ENCODE measurements around the gene APBB3. TPM values are rescaled to one million over a fixed set of nuclear protein-coding genes. Genes with fewer than 3 reads are reported as not detected.

APBB3 gene
- total and polyA plus RNA-seq, 9 of the 15 experiments (the other 6 are each of a cell fraction or from before 2014, with no cell fraction given), result 0.17 to 24.3 (median 9.5) TPM

- CTCF ChIA-PET (ENCODE audit: low intra/inter-chr PET ratio), result no interaction called here
- peaks cover 7 to 8% of the 10 kb centered on the region in 2 experiments; a peak in 3 of 5 replicates for H3K4me1 ChIP-seq (replicated peaks in 1 of 2; ENCODE audit: control insufficient read depth in 2 of 2, insufficient read depth in 2 of 2, low read length in 2 of 2)
- H3K9ac ChIP-seq (ENCODE audit: insufficient read depth in 1 of 2, low read depth in 2 of 2, low read length in 2 of 2), result no peak overlapping the region
- TF ChIP-seq SMARCE1 (IDR thresholded peaks at IDR 0.05) (peak; percentile 87), NONO (IDR thresholded peaks at IDR 0.05; ENCODE audit: low read depth in 2 of 2, low read length in 1 of 2) (0 out of 4 replicates have a peak, but pooled peaks of 1 of the 2 experiments have one; percentile 42), ARHGAP35 (IDR thresholded peaks at IDR 0.05; ENCODE audit: partially characterized antibody) (no peak), XRCC3 (IDR thresholded peaks at IDR 0.05) (peak; percentile 40; the same call in 1 of the 2 replicates), KLF13 (tag; IDR thresholded peaks at IDR 0.05; ENCODE audit: borderline replicate concordance, low read depth) (no peak), CXXC5 (CRISPR knock-in tag; IDR thresholded peaks at IDR 0.05) (peak; percentile 56; the same call in 1 of the 2 replicates), FOXM1 (IDR thresholded peaks at IDR 0.05; ENCODE audit: low read depth) (peak; percentile 94), FOXM1 (CRISPR knock-in tag; IDR thresholded peaks at IDR 0.05; ENCODE audit: low read depth) (no peak), EHMT2 (IDR thresholded peaks at IDR 0.05) (peak; percentile 42; the same call in 1 of the 2 replicates), ZNF12 (CRISPR knock-in tag; IDR thresholded peaks at IDR 0.05) (0 out of 2 replicates have a peak, but pooled peaks have one; percentile 23), ZNF23 (CRISPR knock-in tag; IDR thresholded peaks at IDR 0.05) (no peak), RFX1 (IDR thresholded peaks at IDR 0.05) (peak; percentile 69), SOX6 (IDR thresholded peaks at IDR 0.05) (peak; percentile 100)
- TF ChIP-seq, protein P1, sequence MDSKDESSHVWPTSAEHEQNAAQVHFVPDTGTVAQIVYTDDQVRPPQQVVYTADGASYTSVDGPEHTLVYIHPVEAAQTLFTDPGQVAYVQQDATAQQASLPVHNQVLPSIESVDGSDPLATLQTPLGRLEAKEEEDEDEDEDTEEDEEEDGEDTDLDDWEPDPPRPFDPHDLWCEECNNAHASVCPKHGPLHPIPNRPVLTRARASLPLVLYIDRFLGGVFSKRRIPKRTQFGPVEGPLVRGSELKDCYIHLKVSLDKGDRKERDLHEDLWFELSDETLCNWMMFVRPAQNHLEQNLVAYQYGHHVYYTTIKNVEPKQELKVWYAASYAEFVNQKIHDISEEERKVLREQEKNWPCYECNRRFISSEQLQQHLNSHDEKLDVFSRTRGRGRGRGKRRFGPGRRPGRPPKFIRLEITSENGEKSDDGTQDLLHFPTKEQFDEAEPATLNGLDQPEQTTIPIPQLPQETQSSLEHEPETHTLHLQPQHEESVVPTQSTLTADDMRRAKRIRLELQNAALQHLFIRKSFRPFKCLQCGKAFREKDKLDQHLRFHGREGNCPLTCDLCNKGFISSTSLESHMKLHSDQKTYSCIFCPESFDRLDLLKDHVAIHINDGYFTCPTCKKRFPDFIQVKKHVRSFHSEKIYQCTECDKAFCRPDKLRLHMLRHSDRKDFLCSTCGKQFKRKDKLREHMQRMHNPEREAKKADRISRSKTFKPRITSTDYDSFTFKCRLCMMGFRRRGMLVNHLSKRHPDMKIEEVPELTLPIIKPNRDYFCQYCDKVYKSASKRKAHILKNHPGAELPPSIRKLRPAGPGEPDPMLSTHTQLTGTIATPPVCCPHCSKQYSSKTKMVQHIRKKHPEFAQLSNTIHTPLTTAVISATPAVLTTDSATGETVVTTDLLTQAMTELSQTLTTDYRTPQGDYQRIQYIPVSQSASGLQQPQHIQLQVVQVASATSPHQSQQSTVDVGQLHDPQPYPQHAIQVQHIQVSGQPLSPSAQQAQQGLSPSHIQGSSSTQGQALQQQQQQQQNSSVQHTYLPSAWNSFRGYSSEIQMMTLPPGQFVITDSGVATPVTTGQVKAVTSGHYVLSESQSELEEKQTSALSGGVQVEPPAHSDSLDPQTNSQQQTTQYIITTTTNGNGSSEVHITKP (IDR thresholded peaks at IDR 0.05; ENCODE audit: partially characterized antibody), result peak; percentile 26
- TF ChIP-seq, protein P2, sequence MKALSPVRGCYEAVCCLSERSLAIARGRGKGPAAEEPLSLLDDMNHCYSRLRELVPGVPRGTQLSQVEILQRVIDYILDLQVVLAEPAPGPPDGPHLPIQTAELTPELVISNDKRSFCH (CRISPR knock-in tag; IDR thresholded peaks at IDR 0.05), result no peak
- TF ChIP-seq, protein P2 (tag; IDR thresholded peaks at IDR 0.05), result peak; percentile 73
- TF ChIP-seq, protein P3, sequence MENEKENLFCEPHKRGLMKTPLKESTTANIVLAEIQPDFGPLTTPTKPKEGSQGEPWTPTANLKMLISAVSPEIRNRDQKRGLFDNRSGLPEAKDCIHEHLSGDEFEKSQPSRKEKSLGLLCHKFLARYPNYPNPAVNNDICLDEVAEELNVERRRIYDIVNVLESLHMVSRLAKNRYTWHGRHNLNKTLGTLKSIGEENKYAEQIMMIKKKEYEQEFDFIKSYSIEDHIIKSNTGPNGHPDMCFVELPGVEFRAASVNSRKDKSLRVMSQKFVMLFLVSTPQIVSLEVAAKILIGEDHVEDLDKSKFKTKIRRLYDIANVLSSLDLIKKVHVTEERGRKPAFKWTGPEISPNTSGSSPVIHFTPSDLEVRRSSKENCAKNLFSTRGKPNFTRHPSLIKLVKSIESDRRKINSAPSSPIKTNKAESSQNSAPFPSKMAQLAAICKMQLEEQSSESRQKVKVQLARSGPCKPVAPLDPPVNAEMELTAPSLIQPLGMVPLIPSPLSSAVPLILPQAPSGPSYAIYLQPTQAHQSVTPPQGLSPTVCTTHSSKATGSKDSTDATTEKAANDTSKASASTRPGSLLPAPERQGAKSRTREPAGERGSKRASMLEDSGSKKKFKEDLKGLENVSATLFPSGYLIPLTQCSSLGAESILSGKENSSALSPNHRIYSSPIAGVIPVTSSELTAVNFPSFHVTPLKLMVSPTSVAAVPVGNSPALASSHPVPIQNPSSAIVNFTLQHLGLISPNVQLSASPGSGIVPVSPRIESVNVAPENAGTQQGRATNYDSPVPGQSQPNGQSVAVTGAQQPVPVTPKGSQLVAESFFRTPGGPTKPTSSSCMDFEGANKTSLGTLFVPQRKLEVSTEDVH (IDR thresholded peaks at IDR 0.05; ENCODE audit: low read depth, partially characterized antibody), result peak; percentile 64
These were observed 46.7 kb upstream of the APBB3 start for GRCh38 chr5:140611020-140611521.

More at GRCh38 chr5:140611020-140611521, 46.7 kb upstream of the APBB3 start:
- POLR2A ChIA-PET, result interaction anchor here (0.8 to 1.1 kb wide), 2 partner anchors 11 to 24 kb away, joined by 3 to 4 read pairs; no protein-coding TSS in a partner anchor
- intact Hi-C loops (cut with micrococcal nuclease), result loop anchor here (1.0 to 2.0 kb wide), 2 partner anchors 28 to 37 kb away; partner anchors contain the start of gene TMCO6
- Histone ChIP-seq H3K27me3 (ENCODE audit: control insufficient read depth in 2 of 2, insufficient read depth in 2 of 2, low read length in 2 of 2) (no peaks in the 10 kb centered on the region), H4K20me1 (replicated peaks; ENCODE audit: control insufficient read depth, insufficient read depth, low read length) (no peaks in the 10 kb centered on the region), H3K4me3 (no peak overlapping the region), H3K4me2 (ENCODE audit: insufficient read depth, low read length) (no peak overlapping the region; the same call in 1 of the 2 replicates), H3K36me3 (ENCODE audit: control insufficient read depth, insufficient read depth, low read length) (no peaks in the 10 kb centered on the region), H3K27ac (ENCODE audit: extremely low read depth, low read depth, low read length) (peak overlapping the region; percentile 9; the same call in 1 of the 3 replicates), H3K9me1 (ENCODE audit: control insufficient read depth, insufficient read depth, low read length) (no peaks in the 10 kb centered on the region), H3K9me3 (replicated peaks; ENCODE audit: control insufficient read depth, insufficient read depth, low read depth, low read length) (peaks cover 15% of the 10 kb centered on the region), H3K79me2 (ENCODE audit: control insufficient read depth, insufficient read depth, low read length) (no peaks in the 10 kb centered on the region), H2AFZ (ENCODE audit: low read depth, low read length) (no peak overlapping the region)
- FAIRE-seq, result peak; percentile 91
- ATAC-seq, result peak; percentile 94
- BruUV-seq (replicated peaks), result no TSS peak
- WGBS (ENCODE audit: insufficient coverage, low coverage, missing lambda C conversion rate), result 0% methylated on average over 2 of the region's 2 CpGs
- peak; percentile 57 to 90 (median 69) for DNase-seq (ENCODE audit: extremely low read depth in 1 of 4, low spot score in 3 of 4)
- in situ Hi-C loops (cut with MboI), result no loop called here

Data from K562 (cell line).